GM12878 (cell line): ENCODE results near the gene LRCH4. TPM values are rescaled to one million over a fixed set of nuclear protein-coding genes. Genes with fewer than 3 reads are reported as not detected.

Experiments used
- ATAC-seq: fragments of 200-7000 bp; cut with Tn5 transposase; 3 replicates; pipeline ENCODE4 v1.9.1; 2020; ENCODE audit warnings: mild to moderate bottlenecking, moderate library complexity
- BruUV-seq: library from RNA; stranded (reverse); fragments of 400-500 nt; replicated peaks from 2 replicates; lab custom pipeline; 2021; lab: Mats Ljungman, UMichigan
- CTCF ChIA-PET: fragments of 300-600 bp; sonication (Branson Sonifier 250); formaldehyde crosslinking; extraction: SDS; loops from one replicate; lab custom pipeline; 2021; ENCODE audit warnings: inconsistent platforms; lab: Yijun Ruan, JAX
- POLR2A ChIA-PET: fragments of 350-600 bp; formaldehyde crosslinking; extraction: SDS; loops from one replicate; lab custom pipeline; 2021; ENCODE audit warnings: inconsistent platforms; lab: Charles Lee
- RAD21 ChIA-PET: fragments of 300-600 bp; sonication (Branson Sonifier 250); formaldehyde crosslinking; loops from one replicate; lab custom pipeline; 2023; ENCODE audit warnings: antibody characterized with exemption; ENCODE audit not compliant: unreplicated experiment; lab: Charles Lee
- SMC1A ChIA-PET: fragments of 300-600 bp; sonication (Branson Sonifier 250); formaldehyde crosslinking; loops from one replicate; lab custom pipeline; 2023; ENCODE audit not compliant: unreplicated experiment, uncharacterized antibody; lab: Charles Lee
- DNase-seq: peaks from one replicate; pipeline ENCODE4 v3.0.0-alpha.2; 2011; ENCODE audit warnings: low read depth, low spot score
- FAIRE-seq: peaks from 3 replicates; lab custom pipeline; 2011; peaks lifted over from hg19 to GRCh38; lab: Jason Lieb, UNC
- H2AFZ ChIP-seq: 2 replicates; pipeline ENCODE4 v1.6.0; 2011; ENCODE audit warnings: low read depth, low read length, control low read depth; ENCODE audit not compliant: control insufficient read depth
- H3K27ac ChIP-seq: 2 replicates; pipeline ENCODE4 v1.5.1; 2011; ENCODE audit warnings: control low read depth; ENCODE audit not compliant: control insufficient read depth, insufficient read depth
- H3K27me3 ChIP-seq, 2 experiments: replicated peaks in 1 of 2; 2 replicates each; pipeline versions ENCODE4 v1.6.0 to v1.6.1; 2011; ENCODE audit warnings: low read length in 1 of 2; ENCODE audit not compliant: control insufficient read depth in 2 of 2, insufficient read depth in 2 of 2
- H3K36me3 ChIP-seq, 2 experiments: 2 replicates each; pipeline ENCODE4 v1.5.1; 2011; ENCODE audit warnings: low read length in 1 of 2; ENCODE audit not compliant: control insufficient read depth in 2 of 2, insufficient read depth in 2 of 2
- H3K4me1 ChIP-seq: 2 replicates; pipeline ENCODE4 v1.6.1; 2011; ENCODE audit warnings: mild to moderate bottlenecking, low read length, moderate library complexity, mixed read lengths; ENCODE audit not compliant: control insufficient read depth, insufficient read depth
- H3K4me2 ChIP-seq: 2 replicates; pipeline ENCODE4 v1.6.0; 2011; ENCODE audit warnings: control low read depth; ENCODE audit not compliant: control insufficient read depth, insufficient read depth
- H3K4me3 ChIP-seq: fragments of 200-600 bp; sonication (generic); 2 replicates; pipeline ENCODE4 v1.5.1; 2016
- H3K79me2 ChIP-seq: 2 replicates; pipeline ENCODE4 v1.6.0; 2011; ENCODE audit warnings: low read length; ENCODE audit not compliant: control insufficient read depth, insufficient read depth
- H3K9ac ChIP-seq: 2 replicates; pipeline ENCODE4 v1.8.0; 2011; ENCODE audit warnings: low read length, control low read depth, mixed read lengths; ENCODE audit not compliant: control insufficient read depth, insufficient read depth
- H3K9me3 ChIP-seq: replicated peaks from 3 replicates; pipeline ENCODE4 v1.5.1; 2011; ENCODE audit warnings: mild to moderate bottlenecking, low read length; ENCODE audit not compliant: control insufficient read depth, insufficient read depth
- H4K20me1 ChIP-seq: 2 replicates; pipeline ENCODE4 v1.6.0; 2011; ENCODE audit not compliant: control insufficient read depth, insufficient read depth
- E2F4 ChIP-seq: IDR thresholded peaks from 2 replicates; pipeline ENCODE4 v1.6.1; 2012; ENCODE audit warnings: low read depth, low read length, improper control_type of control experiment
- HDAC6 ChIP-seq: fragments of 200-600 bp; sonication (generic); IDR thresholded peaks from one replicate; pipeline ENCODE4 v1.8.0; 2017; ENCODE audit warnings: antibody characterized with exemption; ENCODE audit not compliant: unreplicated experiment
- MYB ChIP-seq: fragments of 150-350 bp; IDR thresholded peaks from 2 replicates; pipeline ENCODE4 v1.6.1; 2014; ENCODE audit warnings: mild to moderate bottlenecking, low read depth, low read length, borderline replicate concordance
- PKNOX1 ChIP-seq: fragments of 450-650 bp; IDR thresholded peaks from 2 replicates; pipeline ENCODE4 v1.6.1; 2016; ENCODE audit warnings: mild to moderate bottlenecking
- REST ChIP-seq: IDR thresholded peaks from 2 replicates; pipeline ENCODE4 v1.6.1; 2012; ENCODE audit warnings: mild to moderate bottlenecking, low read depth, low read length
- SUZ12 ChIP-seq: fragments of 200-600 bp; sonication (generic); IDR thresholded peaks from one replicate; pipeline ENCODE4 v1.6.1; 2018; ENCODE audit warnings: antibody characterized with exemption, mild to moderate bottlenecking; ENCODE audit not compliant: unreplicated experiment
- TAF1 ChIP-seq: IDR thresholded peaks from 2 replicates; pipeline ENCODE4 v1.6.1; 2011; ENCODE audit warnings: mild to moderate bottlenecking, low read depth, low read length, borderline replicate concordance
- TCF3 ChIP-seq: IDR thresholded peaks from 2 replicates; pipeline ENCODE4 v1.6.1; 2012; ENCODE audit warnings: low read depth, mild to moderate bottlenecking, low read length, borderline replicate concordance; ENCODE audit not compliant: insufficient read depth
- TCF7 ChIP-seq: IDR thresholded peaks from 2 replicates; pipeline ENCODE4 v1.6.1; 2014; ENCODE audit warnings: antibody characterized with exemption, borderline replicate concordance
- ZBTB11 ChIP-seq: fragments of 450-650 bp; formaldehyde crosslinking; IDR thresholded peaks from 2 replicates; pipeline ENCODE4 v1.5.0; 2022; ENCODE audit warnings: mild to moderate bottlenecking, missing genetic modification characterization
- ZBTB4 ChIP-seq: fragments of 450-650 bp; formaldehyde crosslinking; IDR thresholded peaks from 2 replicates; pipeline ENCODE4 v1.4.0; 2022; ENCODE audit warnings: mild to moderate bottlenecking, moderate library complexity
- ZSCAN29 ChIP-seq: fragments of 450-650 bp; IDR thresholded peaks from 2 replicates; pipeline ENCODE4 v1.6.1; 2017; ENCODE audit warnings: mild to moderate bottlenecking, moderate library complexity
- WGBS: methylation state at CpG from one replicate; pipeline ENCODE4 v1.1.6; 2016; ENCODE audit warnings: low lambda C conversion rate; ENCODE audit not compliant: insufficient replicate concordance, insufficient coverage; ENCODE audit errors: missing lambda C conversion rate; 5-methylcytosine and 5-hydroxymethylcytosine counted together
- in situ Hi-C: fragments of 300-500 bp; cut with MboI; formaldehyde crosslinking; loops from 9 replicates; pipeline ENCODE4 v1.14.3; 2018; ENCODE audit warnings: mixed read lengths
- intact Hi-C: fragments of 100-400 bp; cut with micrococcal nuclease; formaldehyde crosslinking; loops from one replicate; pipeline ENCODE4 v1.14.2; 2022; ENCODE audit not compliant: unreplicated experiment
- polyA plus RNA-seq, 11 experiments: library from polyadenylated mRNA; depleted of rRNA in 4 of 11; unstranded in 6 of 11; stranded (reverse) in 5 of 11; fragments of >200 nt; fragmentation: Nextera tagmentation in 4 of 11; fragmentation: Illumina TruSeq in 1 of 11; extraction: Ambion mirVana in 4 of 11; extraction: Trizol in 1 of 11; gene quantifications; 1 replicate in 1 of 11; 2 replicates in 10 of 11; pipeline versions ENCODE4 v1.2.1 to v1.2.3, GENCODE V29; 2011 to 2016; ENCODE audit warnings: inconsistent platforms in 2 of 11, missing spikeins in 2 of 11, low read depth in 1 of 11
- total RNA-seq, 4 experiments: library from RNA; depleted of rRNA in 3 of 4; stranded (reverse); fragments of >200 nt in 3 of 4; fragmentation: Illumina TruSeq in 1 of 4; extraction: Trizol in 1 of 4; gene quantifications; 2 replicates each; pipeline versions ENCODE4 v1.2.1 to v1.2.3, GENCODE V29; 2013 to 2021

LRCH4 gene
- total and polyA plus RNA-seq, 10 of the 15 experiments (the other 5 are each of a cell fraction or from before 2014, with no cell fraction given): 0.58 to 96.7 (median 28.4) TPM

GRCh38 chr7:100621554-100621953 lies 35.6 kb upstream of the LRCH4 start:
- Histone ChIP-seq H3K79me2 (no peaks in the 10 kb centered on the region), H3K4me1 (no peaks in the 10 kb centered on the region), H3K9ac (no peak overlapping the region), H4K20me1 (no peaks in the 10 kb centered on the region), H3K27ac (no peak overlapping the region), H3K36me3 (no peaks in the 10 kb centered on the region), H3K4me3 (no peak overlapping the region), H3K27me3 (no peaks in the 10 kb centered on the region; a peak in 1 of 4 replicates), H3K9me3 (no peaks in the 10 kb centered on the region), H2AFZ (no peak overlapping the region), H3K4me2 (no peak overlapping the region)
- FAIRE-seq (no peak), DNase-seq (no peak), ATAC-seq (no peak)
- no TSS peak for BruUV-seq
- ChIA-PET POLR2A (no interaction called here), CTCF (no interaction called here), RAD21 (no interaction called here), SMC1A (no interaction called here)
- intact Hi-C loops (no loop called here), in situ Hi-C loops (no loop called here)
- WGBS: 79% methylated on average over 8 of the region's 8 CpGs
- TF ChIP-seq REST (no peak), MYB (no peak), E2F4 (no peak), TCF3 (no peak), SUZ12 (no peak), TCF7 (no peak), HDAC6 (no peak), ZBTB4 (no peak), ZBTB11 (CRISPR knock-in tag) (no peak), ZSCAN29 (no peak), TAF1 (no peak), PKNOX1 (no peak)
